HL-60/S4 treated with retinoic acid at 250 ng/mL for 4 days and 3 days (cell line): ENCODE data around the gene CPSF7.
"Not testable (repeated sequence)": the region's sequence is repeated elsewhere in the genome, so short reads cannot be mapped to it uniquely, and the experiment has no call there.

Experiments used
- in situ Hi-C: fragments of 300-500 bp; cut with MboI; formaldehyde crosslinking; loops from 2 replicates; pipeline ENCODE4 v1.7.0; 2022; ENCODE audit warnings: low sequenced_read_pairs

CPSF7 gene

DNA sequence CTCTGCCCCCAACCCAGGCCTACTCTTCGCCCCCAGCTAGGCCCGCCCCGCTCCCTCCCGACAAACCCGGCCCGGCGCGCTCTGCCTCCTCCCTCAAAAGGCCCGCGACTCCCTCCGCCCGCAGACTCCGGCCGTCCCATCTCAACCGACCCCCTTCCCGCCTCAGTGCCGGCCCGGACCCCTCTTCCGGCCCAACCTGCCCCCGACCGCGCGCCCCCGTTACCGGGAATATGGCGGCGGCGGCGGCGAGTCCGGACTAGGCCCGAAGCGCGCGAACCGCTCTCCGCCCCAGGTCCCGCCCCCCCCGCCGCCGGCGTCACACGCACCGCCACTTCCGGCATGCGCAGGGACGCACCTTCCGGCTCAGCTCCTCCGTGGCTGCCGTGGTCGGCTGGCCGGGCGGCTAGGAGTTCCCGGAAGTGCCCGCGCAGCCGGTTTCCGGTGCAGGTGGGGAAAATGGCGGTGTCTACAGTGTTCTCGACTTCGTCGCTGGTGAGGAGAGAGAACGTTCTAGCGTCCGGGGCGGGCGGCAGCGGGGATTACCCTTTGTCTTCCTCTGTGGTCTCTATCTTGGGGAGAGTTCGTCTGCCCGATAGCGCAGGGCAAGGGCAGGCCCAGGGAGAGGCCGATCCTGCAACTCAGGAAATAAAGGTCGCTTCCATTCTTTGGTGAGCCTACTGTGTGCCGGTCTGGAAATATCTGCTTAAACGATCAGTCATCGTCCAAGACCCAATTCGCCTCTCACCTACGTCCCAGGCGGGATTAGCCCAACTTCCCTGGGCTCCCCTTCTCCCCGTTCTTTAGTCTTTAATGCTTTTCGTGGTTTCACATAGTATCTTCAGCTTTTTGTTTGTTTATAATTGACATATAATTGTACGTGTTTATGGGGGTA is at the start of gene CPSF7, which contains the start of gene SDHAF2:
Gene CPSF7 (minus strand): TSS at position 285 of the 892 bp plus-strand sequence. CDS start 740 bp downstream, outside the sequence.
Gene SDHAF2 (plus strand): TSS at position 434 of the 892 bp plus-strand sequence. CDS start 23 bp downstream, at position 457.
- in situ Hi-C loops: no loop called here

- in situ Hi-C loops: no loop called here
Observed at GRCh38 chr11:61477727-61478148, 48.0 kb upstream of the CPSF7 start.

- in situ Hi-C loops: no loop called here
Observed at GRCh38 chr11:61477126-61477525, 47.4 kb upstream of the CPSF7 start.

DNA sequence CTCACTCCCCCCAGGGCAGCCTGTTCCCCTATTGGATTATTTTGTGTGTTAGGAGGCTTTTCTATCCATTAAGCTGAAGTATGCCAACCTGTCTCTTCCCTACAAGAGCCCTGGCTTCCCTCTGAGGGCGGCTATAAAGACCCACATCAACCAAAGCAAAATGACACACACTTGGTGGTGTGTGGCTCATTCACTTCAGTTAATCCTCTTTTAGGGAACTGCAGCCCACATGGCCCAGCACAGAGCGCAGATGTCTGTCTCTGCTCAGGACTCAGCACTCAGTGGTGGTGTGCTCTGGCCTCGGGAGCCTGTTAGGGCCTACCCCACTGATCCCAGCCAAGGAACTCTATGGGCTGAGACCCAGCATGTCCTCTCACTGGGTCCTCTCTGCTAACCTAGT is 46.6 kb upstream of the CPSF7 start:
- in situ Hi-C loops: no loop called here

DNA sequence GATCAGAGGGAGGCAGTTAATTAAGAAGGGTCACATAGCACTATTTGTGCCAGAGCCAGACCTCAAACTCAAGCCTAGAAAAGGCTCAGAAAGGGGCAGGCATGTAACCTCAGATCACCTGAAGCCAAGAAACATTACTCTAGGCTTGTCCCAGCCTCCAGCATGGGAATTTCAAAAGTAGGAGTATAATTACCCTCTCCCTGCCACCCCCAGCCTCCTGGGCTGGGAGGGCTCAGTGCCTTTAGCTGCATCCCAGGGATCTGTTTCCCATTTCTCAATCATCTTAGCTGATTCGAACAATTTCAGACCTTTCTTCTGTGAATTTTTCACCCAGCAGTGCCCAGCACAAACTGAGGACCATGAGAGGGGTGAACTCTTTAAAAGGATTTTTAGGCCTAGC is 45.7 kb upstream of the CPSF7 start:
- in situ Hi-C loops: no loop called here

DNA sequence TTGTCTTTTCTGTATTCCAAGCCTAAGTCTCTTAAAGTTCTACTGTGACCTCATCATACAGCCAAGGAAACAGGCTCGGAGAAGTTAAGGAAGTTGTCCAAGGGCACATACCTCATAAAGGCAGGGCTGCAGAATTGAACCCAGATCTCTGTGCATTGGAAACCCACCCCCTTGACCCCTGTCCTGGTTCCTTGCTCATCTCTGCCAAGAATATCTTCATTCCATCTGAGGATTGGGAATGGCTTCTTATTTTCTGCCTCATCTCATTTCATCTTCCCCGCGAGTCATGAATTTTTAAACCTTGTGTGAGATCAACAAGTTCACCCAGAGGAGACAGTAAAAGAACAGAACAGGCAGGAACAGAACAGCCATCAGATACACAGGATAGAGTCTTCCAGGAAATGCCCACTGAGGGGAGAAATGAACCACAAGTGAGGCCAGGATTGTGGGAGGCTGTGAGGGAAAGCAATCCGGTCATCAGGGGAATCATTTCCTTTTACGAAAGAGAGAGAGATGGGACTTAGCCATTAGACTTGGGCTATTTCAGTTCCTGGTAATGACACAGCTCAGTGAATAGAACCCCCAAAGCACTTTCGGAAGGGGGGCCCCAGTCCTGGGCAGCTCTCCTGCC is 44.4 kb upstream of the CPSF7 start:
- in situ Hi-C loops: no loop called here

DNA sequence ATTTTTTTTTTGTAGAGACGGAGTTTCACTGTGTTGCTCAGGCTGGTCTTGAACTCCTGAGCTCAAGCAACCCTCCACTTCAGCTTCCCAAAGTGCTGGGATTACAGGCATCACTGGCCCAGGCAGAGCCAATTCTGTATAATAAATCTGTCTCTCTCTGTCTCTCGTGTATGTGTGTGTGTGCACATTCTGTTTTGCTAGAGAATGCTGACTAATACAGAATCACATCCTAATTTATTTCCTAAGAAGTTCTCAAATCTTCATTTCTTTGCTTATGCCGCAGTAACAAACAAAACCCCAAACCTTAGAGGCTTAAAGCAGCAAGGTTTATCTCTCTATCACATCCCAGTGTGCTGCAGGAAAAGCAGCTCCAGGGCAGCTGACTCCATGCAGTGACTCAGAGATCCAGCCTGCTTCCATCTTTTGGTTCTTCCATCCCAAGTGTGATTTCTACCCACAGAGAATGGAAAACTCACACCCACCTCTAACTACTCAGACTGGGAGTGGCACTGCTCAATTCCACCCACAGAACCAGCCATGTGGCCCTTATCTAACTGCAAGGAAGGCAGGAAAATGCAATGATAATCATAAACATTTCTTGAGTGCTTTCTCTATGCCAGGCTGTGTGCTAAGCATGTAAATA is 43.7 kb upstream of the CPSF7 start:
- in situ Hi-C loops: no loop called here

GRCh38 chr11:61472868-61473267 is 43.1 kb upstream of the CPSF7 start:
- in situ Hi-C loops: no loop called here

- in situ Hi-C loops: no loop called here
Observed at GRCh38 chr11:61472282-61472681, 42.5 kb upstream of the CPSF7 start.

GRCh38 chr11:61468002-61468401 is 38.2 kb upstream of the CPSF7 start:
- in situ Hi-C loops: no loop called here

- in situ Hi-C loops: not testable (repeated sequence)
Observed at GRCh38 chr11:61467602-61468001, 37.8 kb upstream of the CPSF7 start.

GRCh38 chr11:61460986-61461385 is 31.2 kb upstream of the CPSF7 start:
- in situ Hi-C loops: no loop called here

DNA sequence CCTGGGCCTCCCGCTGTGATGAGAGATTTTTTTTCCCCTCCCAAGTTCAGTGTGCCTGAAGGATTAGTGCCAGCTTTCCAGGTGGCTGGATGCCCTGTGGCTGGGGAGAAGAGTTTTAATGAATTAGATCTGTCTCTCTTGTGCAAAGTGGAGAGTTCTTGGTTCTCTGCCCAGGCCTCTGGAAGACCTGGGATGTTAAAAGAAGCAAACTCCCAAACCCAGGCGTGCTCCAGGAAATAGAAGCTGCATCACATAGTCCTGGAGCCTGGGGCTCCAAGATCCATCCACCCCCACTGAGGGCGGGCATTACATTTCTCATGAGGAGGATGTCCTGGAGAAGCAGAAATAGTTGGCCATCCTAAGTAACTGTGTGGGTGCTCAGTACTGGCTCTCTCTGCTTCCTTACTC is 30.7 kb upstream of the CPSF7 start:
- in situ Hi-C loops: no loop called here

DNA sequence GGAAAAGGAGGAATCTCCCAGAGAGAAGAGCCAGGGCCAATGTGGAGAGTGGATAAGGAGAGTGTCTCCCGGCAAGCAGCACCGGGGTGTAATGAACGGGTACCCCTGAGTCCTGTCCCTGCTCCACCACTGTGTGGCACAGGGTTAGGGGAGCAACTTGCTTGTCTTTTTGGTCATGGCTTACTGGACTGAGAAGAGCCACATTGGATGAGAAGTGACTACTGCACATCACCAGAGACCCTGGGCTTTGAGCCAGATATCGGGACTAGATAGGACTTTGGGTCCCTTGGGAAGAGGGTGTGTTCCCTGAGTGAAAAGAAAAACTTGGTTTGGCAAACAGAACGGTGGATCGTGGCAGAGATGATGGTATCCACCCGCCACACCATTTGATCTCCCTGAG is 24.7 kb upstream of the CPSF7 start:
- in situ Hi-C loops: no loop called here

DNA sequence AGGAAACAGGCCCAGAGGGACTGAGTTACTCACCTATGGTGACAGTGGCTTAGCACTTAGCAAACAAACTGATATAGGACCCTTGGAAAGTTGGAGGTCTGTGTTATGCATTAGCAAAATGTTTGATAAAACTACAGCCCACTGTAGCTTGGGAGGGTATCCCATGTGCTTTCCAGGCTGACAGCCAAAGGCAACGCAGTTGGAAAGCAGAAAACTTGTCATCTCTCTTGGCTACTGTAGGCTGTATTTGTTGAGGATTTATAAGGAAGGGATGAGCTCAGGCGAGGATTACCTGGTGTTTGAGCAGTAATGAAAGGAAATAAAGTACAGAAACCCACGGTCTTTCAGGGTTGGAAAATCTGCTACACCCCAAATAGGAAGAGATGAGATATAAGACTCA is 23.9 kb upstream of the CPSF7 start:
- in situ Hi-C loops: no loop called here

DNA sequence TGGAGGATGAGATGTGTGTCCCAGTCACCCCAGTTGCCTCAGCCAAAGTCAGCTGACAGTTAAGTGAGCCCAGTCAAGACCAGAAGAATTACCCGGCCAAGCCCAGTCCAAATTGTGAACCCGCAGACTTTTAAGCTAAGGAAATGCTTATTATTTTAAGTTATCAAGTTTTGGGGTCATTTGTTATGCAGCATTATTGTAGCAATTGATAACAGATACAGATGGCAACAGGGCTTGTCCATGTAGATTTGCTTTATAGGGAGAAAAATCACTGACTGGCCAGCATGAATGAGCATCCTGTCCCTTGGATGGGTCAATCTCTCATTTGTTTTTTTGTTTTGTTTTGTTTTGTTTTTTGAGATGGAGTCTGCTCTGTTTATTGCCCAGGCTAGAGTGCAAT is 23.1 kb upstream of the CPSF7 start:
- in situ Hi-C loops: no loop called here

GRCh38 chr11:61448552-61448927 is 18.8 kb upstream of the CPSF7 start:
- in situ Hi-C loops: no loop called here

DNA sequence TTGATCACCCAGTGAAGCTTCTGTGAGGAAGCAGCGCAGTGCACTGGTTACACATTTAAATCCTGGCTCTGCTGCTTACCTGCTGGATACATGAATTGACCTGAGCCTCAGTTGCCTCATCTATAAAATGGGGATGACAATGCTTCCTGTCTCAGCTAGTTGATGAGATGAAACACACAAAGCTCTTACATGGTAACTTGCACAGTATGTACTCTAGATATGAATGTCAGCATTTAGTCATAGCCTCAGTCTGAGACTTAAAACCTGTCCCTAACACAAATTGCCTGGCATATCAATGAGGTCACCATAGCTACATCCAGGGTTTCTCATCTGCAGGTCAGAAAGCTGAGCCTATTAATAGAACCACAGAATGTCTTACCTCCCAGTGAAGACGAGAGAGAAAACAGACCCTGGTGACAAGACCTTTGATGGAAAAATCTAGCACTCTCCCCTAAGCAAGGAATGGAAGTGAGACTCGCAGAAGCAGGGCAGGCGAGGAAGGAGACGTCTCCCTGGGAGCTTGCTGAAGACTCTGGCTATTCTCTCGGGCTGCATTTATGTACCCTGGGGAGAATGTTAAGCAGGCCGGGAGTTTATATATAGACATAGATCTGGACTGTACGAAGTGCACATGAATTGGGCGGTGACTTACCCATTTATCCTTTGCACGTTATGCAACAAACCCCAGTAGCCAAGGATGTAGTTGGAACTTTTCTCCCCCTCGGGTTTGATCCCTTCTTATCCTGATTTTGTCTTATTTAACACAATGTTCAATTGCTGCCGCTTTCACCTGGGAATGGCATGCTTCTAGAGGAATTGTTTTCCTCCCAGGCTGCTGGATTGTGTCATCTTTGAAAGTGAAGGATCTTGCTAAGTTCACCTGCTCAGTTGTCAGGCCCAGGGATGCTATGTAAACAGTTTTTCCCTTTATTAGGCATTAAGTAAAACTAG is 18.1 kb upstream of the CPSF7 start:
- in situ Hi-C loops: no loop called here

DNA sequence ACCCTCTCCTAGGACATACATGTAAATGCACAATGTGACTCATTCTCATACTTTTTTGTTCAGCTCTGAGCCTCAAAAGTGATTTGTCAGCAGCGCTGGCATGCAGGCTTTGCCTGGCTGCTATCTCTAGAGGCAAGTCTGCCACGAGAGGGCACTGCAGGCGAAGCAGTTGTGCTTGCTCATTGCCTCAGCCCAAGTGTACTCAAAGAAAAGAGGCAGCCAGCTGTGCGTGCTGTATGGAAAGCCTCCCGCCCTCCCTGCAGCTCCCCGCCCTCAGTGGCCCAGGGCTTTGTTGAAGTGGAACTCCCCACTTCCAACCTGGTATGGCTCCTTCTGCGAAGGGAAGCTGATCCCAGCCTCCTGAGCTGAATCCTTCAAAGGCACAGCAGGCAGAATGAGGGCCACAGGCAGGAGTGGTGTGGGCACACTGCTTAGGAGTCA is 16.5 kb upstream of the CPSF7 start:
- in situ Hi-C loops: no loop called here

DNA sequence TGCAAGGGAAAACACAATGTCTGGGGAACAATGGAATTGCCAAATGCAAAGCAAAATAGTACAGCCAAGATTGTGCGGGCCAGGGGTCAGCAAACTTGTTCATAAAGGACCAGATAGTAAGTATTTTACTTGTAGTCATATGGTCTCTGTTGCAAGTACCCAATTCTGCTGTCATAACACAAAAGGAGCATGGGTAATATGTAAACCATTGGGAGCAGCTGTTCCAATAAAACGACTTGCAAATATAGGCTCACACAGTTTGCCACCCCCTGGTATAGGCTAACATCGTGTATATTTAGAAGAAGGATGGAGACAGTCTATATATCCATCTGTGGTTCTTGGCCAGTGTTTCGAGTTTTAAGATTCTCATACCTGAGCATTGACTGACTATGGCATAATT is 15.7 kb upstream of the CPSF7 start:
- in situ Hi-C loops: no loop called here

DNA sequence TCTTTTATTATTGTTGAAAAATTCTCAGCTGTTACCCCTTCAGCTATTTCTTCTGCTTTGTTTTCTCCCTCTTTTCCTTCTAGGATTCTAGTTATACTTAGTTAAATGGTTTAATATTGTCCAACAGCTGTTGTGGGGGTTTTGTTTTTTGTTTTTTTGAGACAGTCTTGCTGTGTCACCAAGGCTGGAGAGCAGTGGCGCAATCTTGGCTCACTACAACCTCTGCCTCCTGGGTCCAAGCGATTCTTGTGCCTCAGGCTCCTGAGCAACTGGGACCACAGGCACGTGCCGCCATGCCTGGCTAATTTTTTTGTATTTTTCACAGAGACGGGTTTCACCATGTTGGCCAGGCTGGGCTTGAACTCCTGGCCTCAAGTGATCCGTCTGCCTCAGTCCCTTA is 12.8 kb upstream of the CPSF7 start:
- in situ Hi-C loops: no loop called here
